H9 (cell line): ENCODE measurements around the gene NMT1. TPM values are rescaled to one million over a fixed set of nuclear protein-coding genes. Genes with fewer than 3 reads are reported as not detected.

Experiments
- DNase-seq: peaks from one replicate; pipeline ENCODE4 v3.0.0-alpha.2; 2017
- H2AFZ ChIP-seq: one replicate; pipeline ENCODE4 v1.6.1; 2013; ENCODE audit warnings: mild to moderate bottlenecking, low read length, control low read depth, moderate library complexity
- H2AK5ac ChIP-seq: 2 replicates; pipeline ENCODE4 v1.6.1; 2013; ENCODE audit warnings: low read length, control low read depth, mixed read lengths; ENCODE audit not compliant: insufficient read length
- H2BK120ac ChIP-seq: one replicate; pipeline ENCODE4 v1.6.1; 2013; ENCODE audit warnings: low read depth, mild to moderate bottlenecking, low read length, control low read depth, inconsistent platforms; ENCODE audit not compliant: poor library complexity, severe bottlenecking
- H2BK12ac ChIP-seq: 2 replicates; pipeline ENCODE4 v1.6.1; 2013; ENCODE audit warnings: low read length, control low read depth, mixed read lengths, low read depth; ENCODE audit not compliant: insufficient read length
- H2BK15ac ChIP-seq: 2 replicates; pipeline ENCODE4 v1.6.1; 2013; ENCODE audit warnings: low read depth, low read length, control low read depth
- H2BK20ac ChIP-seq: one replicate; pipeline ENCODE4 v1.6.1; 2013; ENCODE audit warnings: low read depth, mild to moderate bottlenecking, low read length, control low read depth, inconsistent platforms; ENCODE audit not compliant: poor library complexity, severe bottlenecking
- H2BK5ac ChIP-seq: 2 replicates; pipeline ENCODE4 v1.6.1; 2013; ENCODE audit warnings: low read length, control low read depth, mixed read lengths; ENCODE audit not compliant: insufficient read length
- H3K14ac ChIP-seq: 2 replicates; pipeline ENCODE4 v1.6.1; 2013; ENCODE audit warnings: low read length, control low read depth; ENCODE audit not compliant: insufficient read depth
- H3K18ac ChIP-seq: 2 replicates; pipeline ENCODE4 v1.6.1; 2013; ENCODE audit warnings: low read depth, mild to moderate bottlenecking, mixed read lengths, low read length, control low read depth; ENCODE audit not compliant: insufficient read length
- H3K23ac ChIP-seq: 2 replicates; pipeline ENCODE4 v1.6.1; 2013; ENCODE audit warnings: low read length, control low read depth, mixed read lengths, low read depth; ENCODE audit not compliant: insufficient read length
- H3K23me2 ChIP-seq: 2 replicates; pipeline ENCODE4 v1.6.1; 2013; ENCODE audit warnings: low read depth, mild to moderate bottlenecking, mixed read lengths, low read length, control low read depth; ENCODE audit not compliant: insufficient read length, poor library complexity, severe bottlenecking
- H3K27ac ChIP-seq: 2 replicates; pipeline ENCODE4 v1.5.1; 2013; ENCODE audit warnings: low read length, control low read depth, mixed read lengths, low read depth; ENCODE audit not compliant: insufficient read length
- H3K27me3 ChIP-seq: 2 replicates; pipeline ENCODE4 v1.6.1; 2013; ENCODE audit warnings: low read length, control low read depth, inconsistent platforms; ENCODE audit not compliant: insufficient read depth
- H3K4ac ChIP-seq: 2 replicates; pipeline ENCODE4 v1.6.1; 2013; ENCODE audit warnings: low read depth, mild to moderate bottlenecking, control low read depth, inconsistent platforms, low read length, moderate library complexity
- H3K4me1 ChIP-seq: 2 replicates; pipeline ENCODE4 v1.6.1; 2013; ENCODE audit warnings: low read length, control low read depth, inconsistent platforms; ENCODE audit not compliant: insufficient read depth
- H3K4me2 ChIP-seq: 2 replicates; pipeline ENCODE4 v1.6.1; 2013; ENCODE audit warnings: low read length, control low read depth, mixed read lengths; ENCODE audit not compliant: insufficient read length, insufficient read depth
- H3K56ac ChIP-seq: 2 replicates; pipeline ENCODE4 v1.6.1; 2013; ENCODE audit warnings: low read depth, mild to moderate bottlenecking, mixed read lengths, low read length, control low read depth; ENCODE audit not compliant: insufficient read length
- H3K79me1 ChIP-seq: 2 replicates; pipeline ENCODE4 v1.6.1; 2013; ENCODE audit warnings: low read depth, mild to moderate bottlenecking, moderate library complexity, low read length, control low read depth, inconsistent platforms; ENCODE audit not compliant: insufficient read depth, poor library complexity, severe bottlenecking
- H3K79me2 ChIP-seq: 2 replicates; pipeline ENCODE4 v1.6.1; 2013; ENCODE audit warnings: low read length, control low read depth, inconsistent platforms; ENCODE audit not compliant: insufficient read depth
- H3K9ac ChIP-seq: 2 replicates; pipeline ENCODE4 v1.6.1; 2013; ENCODE audit warnings: low read length, control low read depth, mixed read lengths; ENCODE audit not compliant: insufficient read length; ENCODE audit errors: extremely low read depth
- H3K9me3 ChIP-seq: one replicate; pipeline ENCODE4 v1.6.1; 2013; ENCODE audit warnings: low read depth, low read length, inconsistent platforms; ENCODE audit not compliant: control insufficient read depth
- H3T11ph ChIP-seq: one replicate; pipeline ENCODE4 v1.6.1; 2013; ENCODE audit warnings: mild to moderate bottlenecking, low read length, control low read depth, inconsistent platforms
- H4K20me1 ChIP-seq: one replicate; pipeline ENCODE4 v1.6.1; 2013; ENCODE audit not compliant: control insufficient read depth, insufficient read length, insufficient read depth
- H4K5ac ChIP-seq: 2 replicates; pipeline ENCODE4 v1.6.1; 2013; ENCODE audit warnings: low read depth, mild to moderate bottlenecking, mixed read lengths, low read length, control low read depth; ENCODE audit not compliant: insufficient read length
- H4K8ac ChIP-seq: replicated peaks from 2 replicates; pipeline ENCODE4 v1.6.1; 2013; ENCODE audit warnings: low read length, control low read depth, mixed read lengths, low read depth; ENCODE audit not compliant: insufficient read length
- H4K91ac ChIP-seq: 2 replicates; pipeline ENCODE4 v1.6.1; 2013; ENCODE audit warnings: low read depth, mild to moderate bottlenecking, moderate library complexity, mixed read lengths, low read length, control low read depth; ENCODE audit not compliant: insufficient read length
- H3K27ac Mint-ChIP-seq, 3 experiments: 2 replicates in 2 of 3; 3 replicates in 1 of 3; pipeline ENCODE4 v1.8.0; 2020 to 2021; ENCODE audit warnings: mixed read lengths in 3 of 3, mild to moderate bottlenecking in 1 of 3, moderate library complexity in 1 of 3
- H3K27me3 Mint-ChIP-seq: 2 replicates; pipeline ENCODE4 v1.8.0; 2021; ENCODE audit warnings: low read depth, mild to moderate bottlenecking, moderate library complexity, mixed read lengths
- H3K36me3 Mint-ChIP-seq, 3 experiments: 2 replicates in 2 of 3; 3 replicates in 1 of 3; pipeline ENCODE4 v1.8.0; 2020 to 2021; ENCODE audit warnings: low read depth in 3 of 3, mixed read lengths in 3 of 3; ENCODE audit not compliant: insufficient read depth in 1 of 3
- H3K4me1 Mint-ChIP-seq, 2 experiments: 2 replicates each; pipeline ENCODE4 v1.8.0; 2020; ENCODE audit warnings: mixed read lengths in 2 of 2
- H3K4me3 Mint-ChIP-seq, 2 experiments: 2 replicates in 1 of 2; 3 replicates in 1 of 2; pipeline ENCODE4 v1.8.0; 2020 to 2021; ENCODE audit warnings: mild to moderate bottlenecking in 2 of 2, mixed read lengths in 2 of 2, moderate library complexity in 1 of 2
- H3K9me3 Mint-ChIP-seq, 2 experiments: 2 replicates in 1 of 2; 3 replicates in 1 of 2; pipeline ENCODE4 v1.8.0; 2020; ENCODE audit warnings: mild to moderate bottlenecking in 2 of 2, mixed read lengths in 2 of 2, moderate library complexity in 1 of 2
- WGBS: extraction: QIAGEN DNeasy Blood & Tissue Kit; methylation state at CpG from one replicate; pipeline ENCODE4 v1.1.7; 2013; ENCODE audit warnings: missing lambda C conversion rate, low lambda C conversion rate, mixed read lengths; ENCODE audit not compliant: insufficient read length; ENCODE audit errors: extremely low coverage; 5-methylcytosine and 5-hydroxymethylcytosine counted together
- total RNA-seq: library from RNA; stranded (reverse); gene quantifications from 2 replicates; pipeline ENCODE4 v1.2.1, GENCODE V29; 2021
- TF ChIP-seq, protein P1 (sequence below): fragments of 200-600 bp; sonication (generic); conservative IDR thresholded peaks from 3 replicates; pipeline ENCODE4 v1.8.0; 2021; ENCODE audit warnings: antibody characterized with exemption, mild to moderate bottlenecking

Gene NMT1
- total RNA-seq, 1 experiment from 2014 or later: 150 TPM

DNA sequence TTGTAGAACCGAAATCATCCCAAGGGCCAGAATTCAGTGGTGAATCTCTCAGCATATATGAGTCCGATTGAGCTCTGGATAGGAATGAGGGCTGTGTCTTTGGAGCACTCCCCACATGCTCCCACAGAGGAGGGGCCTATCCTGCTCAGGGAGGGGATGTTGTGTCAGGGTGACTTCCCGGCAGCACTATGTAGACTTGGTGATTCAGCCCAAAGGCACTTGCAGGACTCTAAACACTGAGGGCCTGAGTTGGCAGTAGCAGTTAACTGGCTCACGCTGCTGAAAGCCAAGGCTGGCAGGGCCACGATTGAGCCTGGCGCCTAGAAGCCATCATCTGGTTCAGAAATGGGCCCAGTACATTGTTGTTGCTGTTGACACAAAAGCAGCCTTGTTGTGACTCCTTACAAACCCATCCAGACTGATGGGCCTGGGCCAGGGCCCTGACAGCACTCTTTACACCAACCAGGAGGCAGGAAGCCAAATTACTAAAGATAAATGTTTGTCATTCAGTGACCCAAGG, 31.9 kb downstream of the NMT1 start:
- no peak overlapping the region for H3K27ac ChIP-seq

More for the DNA sequence above, 31.9 kb downstream of the NMT1 start:
- no peaks in the 10 kb centered on the region for H4K20me1 ChIP-seq
- H3K9ac ChIP-seq: no peak overlapping the region
- H2BK12ac ChIP-seq: no peak overlapping the region
- H3K4me1 ChIP-seq: peaks cover 2% of the 10 kb centered on the region; the same call in 1 of the 2 replicates
- no peak overlapping the region for H4K5ac ChIP-seq
- H4K91ac ChIP-seq: no peak overlapping the region
- H3K56ac ChIP-seq: no peak overlapping the region
- no peak overlapping the region for H2AFZ ChIP-seq
- no peak overlapping the region for H3K18ac ChIP-seq
- DNase-seq: no peak
- no peaks in the 10 kb centered on the region for H3K9me3 ChIP-seq
- no peak overlapping the region for H2BK120ac ChIP-seq
- H3K79me1 ChIP-seq: no peaks in the 10 kb centered on the region
- no peak overlapping the region for H2BK20ac ChIP-seq
- no peak overlapping the region for H3K14ac ChIP-seq
- Mint-ChIP-seq H3K4me3 (no peak overlapping the region), H3K9me3 (no peaks in the 10 kb centered on the region), H3K27ac (peak overlapping the region in 2 of 3 experiments; percentile 83 to 84; a peak in 2 of 7 replicates), H3K27me3 (no peaks in the 10 kb centered on the region), H3K4me1 (peaks cover 11 to 12% of the 10 kb centered on the region in 2 experiments), H3K36me3 (peaks cover 60 to 90% (median 80%) of the 10 kb centered on the region in 3 experiments)
- H2BK15ac ChIP-seq: no peak overlapping the region
- H3K23me2 ChIP-seq: no peaks in the 10 kb centered on the region
- no peaks in the 10 kb centered on the region for H3K79me2 ChIP-seq
- TF ChIP-seq, protein P1, sequence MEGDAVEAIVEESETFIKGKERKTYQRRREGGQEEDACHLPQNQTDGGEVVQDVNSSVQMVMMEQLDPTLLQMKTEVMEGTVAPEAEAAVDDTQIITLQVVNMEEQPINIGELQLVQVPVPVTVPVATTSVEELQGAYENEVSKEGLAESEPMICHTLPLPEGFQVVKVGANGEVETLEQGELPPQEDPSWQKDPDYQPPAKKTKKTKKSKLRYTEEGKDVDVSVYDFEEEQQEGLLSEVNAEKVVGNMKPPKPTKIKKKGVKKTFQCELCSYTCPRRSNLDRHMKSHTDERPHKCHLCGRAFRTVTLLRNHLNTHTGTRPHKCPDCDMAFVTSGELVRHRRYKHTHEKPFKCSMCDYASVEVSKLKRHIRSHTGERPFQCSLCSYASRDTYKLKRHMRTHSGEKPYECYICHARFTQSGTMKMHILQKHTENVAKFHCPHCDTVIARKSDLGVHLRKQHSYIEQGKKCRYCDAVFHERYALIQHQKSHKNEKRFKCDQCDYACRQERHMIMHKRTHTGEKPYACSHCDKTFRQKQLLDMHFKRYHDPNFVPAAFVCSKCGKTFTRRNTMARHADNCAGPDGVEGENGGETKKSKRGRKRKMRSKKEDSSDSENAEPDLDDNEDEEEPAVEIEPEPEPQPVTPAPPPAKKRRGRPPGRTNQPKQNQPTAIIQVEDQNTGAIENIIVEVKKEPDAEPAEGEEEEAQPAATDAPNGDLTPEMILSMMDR: no peak
- H3K4me2 ChIP-seq: no peak overlapping the region
- WGBS: no CpG with 5 or more reads among the region's 6 CpGs
- H2BK5ac ChIP-seq: no peak overlapping the region
- no peak overlapping the region for H3K4ac ChIP-seq
- no peak overlapping the region for H4K8ac ChIP-seq
- no peak overlapping the region for H3K23ac ChIP-seq
- H3T11ph ChIP-seq: no peak overlapping the region
- H3K27me3 ChIP-seq: no peaks in the 10 kb centered on the region
- no peak overlapping the region for H2AK5ac ChIP-seq
